ENCODE data around the gene BCAS4.
"Not testable (repeated sequence)": the region's sequence is repeated elsewhere in the genome, so short reads cannot be mapped to it uniquely, and the experiment has no call there.

Gene BCAS4

DNA sequence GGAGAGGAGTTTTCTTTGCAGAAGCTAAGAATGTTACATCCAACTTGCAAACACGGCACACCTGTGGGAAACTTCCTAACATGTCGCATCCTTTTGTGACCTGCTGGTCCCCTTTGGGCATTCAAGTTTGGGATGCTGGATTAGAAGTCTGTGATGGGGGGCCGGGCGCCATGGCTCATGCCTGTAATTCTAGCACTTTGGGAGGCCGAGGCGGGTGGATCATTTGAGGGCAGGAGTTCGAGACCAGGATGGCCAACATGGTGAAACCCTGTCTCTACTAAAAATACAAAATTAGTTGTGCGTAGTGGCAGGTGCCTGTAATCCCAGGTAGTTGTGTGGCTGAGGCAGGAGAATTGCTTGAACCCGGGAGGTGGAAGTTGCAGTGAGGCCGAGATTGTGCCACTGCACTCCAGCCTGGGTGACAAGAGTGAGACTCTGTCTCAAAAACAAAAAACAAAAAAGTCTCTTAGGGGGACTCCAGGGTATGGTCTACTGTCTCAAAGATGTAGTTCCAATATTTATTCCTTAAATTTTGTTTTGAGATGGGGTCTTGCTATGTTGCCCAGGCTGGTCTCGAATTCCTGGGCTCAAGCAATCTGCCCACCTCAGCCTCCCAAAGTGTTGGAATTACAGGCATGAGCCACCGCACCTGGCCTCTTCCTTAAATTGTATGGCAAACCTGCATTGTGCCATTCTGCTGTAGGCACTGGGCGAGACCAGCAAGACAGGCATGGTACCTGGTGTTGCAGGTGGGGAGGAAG lies 6.3 kb downstream of the BCAS4 start:
- DNase-seq, result not testable (repeated sequence)

DNA sequence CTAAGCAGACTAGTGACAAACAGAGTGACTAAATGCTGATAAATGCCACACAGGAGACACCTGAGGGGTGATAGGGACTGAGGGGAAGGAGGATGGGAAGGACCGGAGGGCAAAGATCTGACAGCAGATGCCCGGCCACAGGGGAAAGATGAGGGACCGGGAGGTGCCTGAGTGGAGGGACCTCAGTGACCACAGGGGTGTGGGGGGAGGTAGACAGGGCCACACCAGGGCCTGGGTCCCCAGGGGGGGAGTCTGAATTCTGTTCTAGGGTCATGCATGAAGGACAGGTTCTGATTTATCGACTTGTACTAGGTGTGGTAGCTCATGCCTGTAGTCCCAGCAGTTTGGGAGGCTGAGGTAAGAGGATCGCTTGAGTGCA lies 6.9 kb downstream of the BCAS4 start:
- DNase-seq, result no peak

- no peak for DNase-seq
Measured at GRCh38 chr20:50802289-50802688, 7.4 kb downstream of the BCAS4 start.

GRCh38 chr20:50804437-50805348 lies 9.8 kb downstream of the BCAS4 start:
- no peak for DNase-seq

- no peak for DNase-seq
Measured at GRCh38 chr20:50805349-50805684, 10.5 kb downstream of the BCAS4 start.

GRCh38 chr20:50806126-50806768 lies 11.4 kb downstream of the BCAS4 start:
- no peak for DNase-seq

DNA sequence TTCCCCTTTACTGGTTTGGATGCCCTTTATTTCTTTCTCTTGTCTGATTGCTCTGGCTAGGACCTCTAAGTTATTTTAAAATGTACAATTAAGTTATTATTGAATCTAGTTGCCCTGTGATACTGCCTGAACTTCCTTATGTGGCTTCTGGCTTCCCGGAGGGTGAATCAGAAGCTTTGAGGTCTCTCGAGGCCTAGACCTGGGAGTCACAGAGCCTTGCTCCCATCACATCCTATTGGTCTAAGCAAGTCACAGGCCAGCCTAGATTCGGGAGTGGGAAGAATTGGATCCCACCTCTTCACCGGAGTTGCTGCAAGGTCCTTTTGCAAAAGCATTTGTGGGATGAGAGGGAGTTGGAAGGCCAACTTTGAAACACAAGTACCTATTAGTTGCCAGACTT lies 15.2 kb downstream of the BCAS4 start:
- no peak for DNase-seq

DNA sequence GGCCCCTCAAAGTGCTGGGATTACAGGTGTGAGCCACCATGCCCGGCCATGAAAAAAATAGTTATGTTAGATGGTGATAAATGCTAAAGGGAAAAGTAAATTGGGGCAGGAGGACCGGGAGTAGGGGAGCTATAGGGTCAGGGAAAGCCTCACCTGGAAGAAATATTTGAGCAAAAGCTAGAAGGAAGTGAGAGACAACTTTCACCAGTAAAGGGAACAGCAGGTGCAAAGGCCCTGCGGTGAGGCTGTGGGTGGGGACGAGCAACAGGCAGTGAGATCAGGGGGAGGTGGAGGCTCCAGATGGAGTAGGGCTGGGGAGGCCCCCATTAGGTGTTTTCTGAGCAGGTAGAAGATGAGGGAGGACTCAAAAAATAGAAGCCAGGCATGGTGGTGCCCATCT lies 16.0 kb downstream of the BCAS4 start:
- DNase-seq, result no peak

DNA sequence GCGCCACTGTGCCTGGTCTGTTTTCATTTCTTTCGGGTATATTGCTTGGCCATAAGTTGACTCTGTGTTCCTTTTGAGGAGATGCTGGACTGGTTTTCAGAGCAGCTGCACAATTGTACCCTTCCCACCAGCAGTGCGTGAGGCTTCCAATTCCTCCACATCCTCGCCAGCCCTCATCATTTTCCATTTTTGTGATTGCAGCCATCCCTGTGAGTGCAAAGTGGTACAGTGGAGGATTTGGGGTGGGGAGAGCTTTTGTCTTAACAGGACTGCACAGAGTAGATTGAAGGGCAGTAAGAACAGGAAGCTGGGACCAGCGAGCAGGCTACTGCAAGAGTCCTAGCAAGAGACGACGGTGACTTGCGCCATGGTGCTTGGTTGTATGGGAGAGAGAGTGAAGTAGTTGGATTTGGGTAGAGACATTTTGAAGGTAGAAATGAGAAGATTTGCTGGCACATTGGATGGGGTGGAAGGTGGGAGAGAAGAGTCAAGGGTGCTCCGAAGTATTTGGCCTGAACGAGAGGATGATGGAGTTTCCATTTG lies 18.3 kb downstream of the BCAS4 start:
- DNase-seq, result no peak

DNA sequence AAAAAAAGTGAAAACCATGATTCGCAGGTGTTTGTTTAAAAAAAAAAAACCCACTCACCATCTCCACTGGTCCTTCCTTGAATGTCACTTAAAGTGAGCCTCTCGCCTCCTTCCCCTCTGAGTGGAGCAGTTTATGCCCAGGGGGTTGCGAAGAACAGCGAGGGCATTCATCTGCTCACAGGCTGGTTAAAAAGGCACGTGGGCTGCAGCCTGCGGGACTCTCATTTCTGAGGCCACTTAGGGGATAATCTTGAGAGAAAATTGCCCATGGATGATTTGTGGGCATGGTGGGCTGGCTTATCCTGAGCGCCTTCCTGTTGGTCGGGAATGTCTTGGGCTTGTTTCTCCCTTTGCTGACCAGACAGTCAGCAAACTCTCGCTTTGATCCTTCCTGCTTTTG lies 18.9 kb downstream of the BCAS4 start:
- no peak for DNase-seq

- DNase-seq, result no peak
Measured at GRCh38 chr20:50814438-50815161, 19.7 kb downstream of the BCAS4 start.

DNA sequence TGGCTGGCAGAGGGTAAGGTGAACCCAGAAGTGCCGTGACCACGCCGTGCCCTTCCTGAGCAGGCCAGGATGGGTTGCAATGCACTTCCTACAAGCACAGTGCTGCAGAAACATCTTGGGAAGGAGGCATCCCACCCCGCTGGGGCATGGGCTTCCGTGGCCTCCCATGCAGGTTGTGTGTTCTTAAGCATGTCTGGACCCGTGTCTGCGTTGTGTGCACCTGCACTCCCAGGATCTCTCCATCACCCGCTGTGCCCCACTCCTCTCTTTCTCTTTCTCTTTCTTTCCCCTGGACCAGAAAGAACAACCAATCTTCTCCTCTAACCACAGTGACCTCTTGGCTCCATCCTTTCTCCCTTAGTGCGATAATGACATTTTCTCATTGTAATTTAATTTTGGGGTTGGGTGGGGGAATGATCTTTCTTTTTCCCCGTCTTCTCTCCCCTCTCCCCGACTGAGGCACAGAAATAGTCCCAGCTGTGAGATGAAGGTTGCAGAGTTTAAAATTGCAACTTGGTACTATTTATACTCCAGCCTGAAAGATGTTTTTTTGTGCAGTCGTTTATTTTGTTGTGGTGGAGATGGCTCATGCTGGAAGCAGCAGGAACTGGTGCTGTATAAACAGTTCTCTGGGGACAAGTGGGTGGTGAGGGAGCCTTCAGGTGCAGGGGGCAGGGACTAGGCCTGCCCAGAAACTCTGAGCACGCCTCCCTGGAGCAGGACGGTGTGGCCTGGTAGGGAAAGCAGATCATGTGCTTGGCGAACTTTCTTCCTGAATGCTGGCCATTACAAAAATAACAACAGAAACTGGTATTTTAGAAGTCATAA lies 20.5 kb downstream of the BCAS4 start:
- no peak for DNase-seq

DNA sequence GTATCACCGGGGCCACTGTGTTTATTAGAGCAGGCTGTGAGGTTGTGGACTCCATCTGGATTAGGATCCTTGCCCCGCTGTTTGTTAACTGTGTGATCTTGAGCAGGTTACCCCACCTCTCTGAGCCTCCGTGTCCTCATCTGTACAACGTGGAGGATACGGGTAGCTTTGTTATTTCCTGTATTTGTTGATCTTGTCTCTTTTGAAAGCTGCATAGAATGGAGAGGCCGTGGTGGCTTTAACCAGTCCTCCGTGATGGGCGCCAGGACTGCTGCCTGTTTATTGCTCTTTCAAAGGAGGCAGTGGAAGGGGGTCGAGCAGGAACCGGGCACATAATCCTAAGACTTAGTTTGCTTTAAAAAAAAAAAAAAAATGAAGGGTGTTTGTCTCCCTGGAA lies 22.9 kb downstream of the BCAS4 start:
- DNase-seq, result no peak

DNA sequence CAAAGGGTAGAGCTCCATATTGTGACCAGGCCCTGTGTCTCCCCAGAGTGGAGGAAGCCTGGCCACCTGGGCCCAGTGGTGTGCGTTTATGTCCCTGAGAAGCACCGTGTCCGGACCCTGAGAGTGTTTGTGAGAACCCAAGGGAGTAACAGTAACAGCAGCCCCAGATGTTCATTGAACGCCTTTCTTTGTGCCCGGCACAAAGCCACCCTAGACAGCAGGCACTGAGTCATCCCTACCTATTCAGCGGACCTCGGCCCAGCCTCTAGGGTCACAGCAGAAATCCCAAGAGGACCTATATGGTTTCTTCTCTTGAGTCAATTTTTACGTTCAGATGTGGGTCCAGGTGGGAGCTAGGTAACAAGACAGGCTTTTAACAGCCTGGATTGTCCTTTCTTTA lies 24.5 kb downstream of the BCAS4 start:
- DNase-seq, result no peak

DNA sequence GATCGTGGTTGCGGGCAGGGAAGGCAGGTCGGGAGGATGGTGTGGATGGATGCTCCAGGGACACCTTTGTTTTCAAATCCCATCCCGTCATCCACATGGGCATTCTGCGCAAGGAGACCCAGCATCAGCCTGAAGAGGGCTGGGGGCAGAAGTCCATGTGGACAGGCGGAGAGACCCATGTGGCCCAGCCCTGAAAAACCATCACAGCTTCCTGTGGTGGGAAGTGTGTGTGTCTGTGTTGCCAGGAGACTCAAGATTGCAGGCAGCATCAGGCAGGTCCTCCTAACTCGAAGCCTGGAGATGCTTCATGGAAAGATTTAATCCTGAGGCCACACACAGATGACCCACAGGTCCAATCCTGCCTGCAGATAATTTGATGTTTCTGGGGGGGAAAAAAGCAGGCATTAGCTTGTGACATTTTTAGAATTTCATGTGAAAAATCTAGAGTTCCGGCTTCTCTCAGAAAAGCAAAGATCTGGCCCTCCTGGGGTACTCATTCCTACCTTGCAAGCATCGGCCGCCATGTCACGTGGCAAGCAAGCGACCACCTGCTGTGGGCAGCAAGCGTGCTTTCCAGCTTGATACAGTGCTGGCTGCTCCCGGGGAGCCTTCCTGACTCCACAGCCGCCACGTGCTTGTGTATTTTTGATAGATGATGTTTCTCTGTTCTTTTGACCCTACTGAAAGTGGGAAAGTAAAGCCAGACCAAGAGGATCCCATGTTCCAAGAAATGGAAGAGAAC lies 25.8 kb downstream of the BCAS4 start:
- no peak for DNase-seq

GRCh38 chr20:50821257-50821921 lies 26.5 kb downstream of the BCAS4 start:
- DNase-seq, result no peak

- no peak for DNase-seq
Measured at GRCh38 chr20:50821994-50822393, 27.1 kb downstream of the BCAS4 start.

- no peak for DNase-seq
Measured at GRCh38 chr20:50823319-50823718, 28.5 kb downstream of the BCAS4 start.

GRCh38 chr20:50824137-50824536 lies 29.3 kb downstream of the BCAS4 start:
- peak; percentile 70 for DNase-seq

DNA sequence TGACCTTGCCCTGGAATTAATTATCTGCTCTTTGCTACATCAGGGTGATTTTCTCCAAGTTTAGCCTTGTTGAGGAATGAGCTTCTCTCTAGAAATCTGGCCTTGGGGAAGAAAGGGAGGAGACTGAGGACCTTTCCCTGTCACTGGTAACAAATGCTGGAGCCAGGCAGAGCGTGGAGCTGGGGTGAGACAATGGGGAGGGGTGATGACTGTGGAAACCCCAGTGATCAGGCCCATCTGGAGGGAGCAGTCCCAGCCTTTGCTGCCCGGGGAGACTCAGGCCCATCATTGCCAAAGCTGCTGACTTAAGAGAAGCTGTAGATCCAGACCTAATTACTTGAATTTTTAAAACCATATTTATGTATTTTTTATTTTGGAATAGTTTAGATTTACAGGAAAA lies 31.3 kb downstream of the BCAS4 start:
- no peak for DNase-seq

Measured in NCI-H226 (cell line).